Liver (tissue), 3 donors: ENCODE data around the gene ARHGEF39.

Source experiments
- CTCF ChIP-seq: fragments of 150-350 bp; IDR thresholded peaks from 2 replicates; pipeline ENCODE4 v1.5.1; 2017; ENCODE audit warnings: improper control_type of control experiment, low read depth, low read length; ENCODE audit not compliant: missing input control
- FOXA1 ChIP-seq: IDR thresholded peaks from 2 replicates; pipeline ENCODE4 v1.6.1; 2016; ENCODE audit warnings: antibody characterized with exemption
- FOXA2 ChIP-seq: IDR thresholded peaks from 2 replicates; pipeline ENCODE4 v1.6.1; 2016; ENCODE audit warnings: antibody characterized with exemption
- GABPA ChIP-seq, 2 donors: IDR thresholded peaks in 1 of 2; conservative IDR thresholded peaks in 1 of 2; 2 replicates each; pipeline ENCODE4 v1.6.1; 2016; ENCODE audit warnings: antibody characterized with exemption in 2 of 2, mild to moderate bottlenecking in 1 of 2, moderate library complexity in 1 of 2
- MAX ChIP-seq: IDR thresholded peaks from 2 replicates; pipeline ENCODE4 v1.6.1; 2016; ENCODE audit warnings: antibody characterized with exemption
- RAD21 ChIP-seq, 2 donors: IDR thresholded peaks; 2 replicates each; pipeline ENCODE4 v1.6.1; 2016; ENCODE audit warnings: antibody characterized with exemption in 2 of 2, mild to moderate bottlenecking in 2 of 2
- REST ChIP-seq: IDR thresholded peaks from 2 replicates; pipeline ENCODE4 v1.6.1; 2016; ENCODE audit warnings: antibody characterized with exemption, mild to moderate bottlenecking
- RXRA ChIP-seq, 2 donors: IDR thresholded peaks; 2 replicates each; pipeline ENCODE4 v1.6.1; 2017 to 2018; ENCODE audit warnings: antibody characterized with exemption in 2 of 2, mild to moderate bottlenecking in 1 of 2
- TAF1 ChIP-seq: conservative IDR thresholded peaks from 2 replicates; pipeline ENCODE4 v1.6.1; 2016; ENCODE audit warnings: antibody characterized with exemption, mild to moderate bottlenecking
- YY1 ChIP-seq: IDR thresholded peaks from 2 replicates; pipeline ENCODE4 v1.6.1; 2016; ENCODE audit warnings: antibody characterized with exemption, mild to moderate bottlenecking
- TF ChIP-seq, protein P1 (sequence below): IDR thresholded peaks from 2 replicates; pipeline ENCODE4 v1.6.1; 2016; ENCODE audit warnings: antibody characterized with exemption
- donor health status: healthy.
- donor health status: healthy.

- TF ChIP-seq CTCF: no peak
- no peak for TF ChIP-seq REST
- no peak for TF ChIP-seq RXRA (IDR thresholded peaks at IDR 0.05)
- TF ChIP-seq, protein P1, sequence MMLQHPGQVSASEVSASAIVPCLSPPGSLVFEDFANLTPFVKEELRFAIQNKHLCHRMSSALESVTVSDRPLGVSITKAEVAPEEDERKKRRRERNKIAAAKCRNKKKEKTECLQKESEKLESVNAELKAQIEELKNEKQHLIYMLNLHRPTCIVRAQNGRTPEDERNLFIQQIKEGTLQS: no peak
- no peak for TF ChIP-seq YY1
- no peak for TF ChIP-seq GABPA (IDR thresholded peaks at IDR 0.05 in 1 of 2, conservative IDR thresholded peaks at IDR 0.05 in 1 of 2)
- TF ChIP-seq TAF1: no peak
- TF ChIP-seq MAX: no peak
- no peak for TF ChIP-seq FOXA2
- no peak for TF ChIP-seq RAD21 (IDR thresholded peaks at IDR 0.05)
- no peak for TF ChIP-seq FOXA1
Measured at GRCh38 chr9:35653611-35654010, 11.4 kb downstream of the ARHGEF39 start.
